HG03442 (cell line): Measurements from ENCODE around the gene KCNMB4.

Experiments used
- ATAC-seq: cut with Tn5 transposase; IDR thresholded peaks from one replicate; pipeline ENCODE4 v1.9.1; 2021; ENCODE audit warnings: mild to moderate bottlenecking, moderate library complexity; ENCODE audit not compliant: unreplicated experiment

The KCNMB4 gene

GRCh38 chr12:70365648-70366518 is at the start of gene KCNMB4:
Gene KCNMB4 (plus strand): TSS chr12:70366290. CDS start chr12:70366735, 445 bp downstream.
- ATAC-seq, result peak; percentile 87

GRCh38 chr12:70317781-70318180 is 48.3 kb upstream of the KCNMB4 start:
- peak; percentile 98 for ATAC-seq

GRCh38 chr12:70319605-70320004 is 46.5 kb upstream of the KCNMB4 start:
- ATAC-seq, result no peak

GRCh38 chr12:70321191-70321590 is 44.9 kb upstream of the KCNMB4 start:
- ATAC-seq, result no peak

GRCh38 chr12:70327541-70327940 is 38.5 kb upstream of the KCNMB4 start:
- ATAC-seq, result no peak

GRCh38 chr12:70329728-70330127 is 36.4 kb upstream of the KCNMB4 start:
- ATAC-seq, result no peak

GRCh38 chr12:70330158-70330557 is 35.9 kb upstream of the KCNMB4 start:
- ATAC-seq, result no peak

- ATAC-seq, result no peak
Observed at GRCh38 chr12:70332236-70332635, 33.9 kb upstream of the KCNMB4 start.

- no peak for ATAC-seq
Observed at GRCh38 chr12:70334742-70335141, 31.3 kb upstream of the KCNMB4 start.

GRCh38 chr12:70338531-70338930 is 27.6 kb upstream of the KCNMB4 start:
- ATAC-seq, result no peak

GRCh38 chr12:70351076-70351475 is 15.0 kb upstream of the KCNMB4 start:
- no peak for ATAC-seq

GRCh38 chr12:70353780-70354660 is 12.1 kb upstream of the KCNMB4 start:
- no peak for ATAC-seq

- no peak for ATAC-seq
Observed at GRCh38 chr12:70354787-70355186, 11.3 kb upstream of the KCNMB4 start.

GRCh38 chr12:70355972-70356371 is 10.1 kb upstream of the KCNMB4 start:
- ATAC-seq, result no peak

- no peak for ATAC-seq
Observed at GRCh38 chr12:70359458-70360197, 6.5 kb upstream of the KCNMB4 start.

- no peak for ATAC-seq
Observed at GRCh38 chr12:70360218-70360617, 5.9 kb upstream of the KCNMB4 start.

- ATAC-seq, result no peak
Observed at GRCh38 chr12:70364695-70365397, 1.2 kb upstream of the KCNMB4 start.

GRCh38 chr12:70365398-70365647 is 767 bp upstream of the KCNMB4 start:
- ATAC-seq, result no peak

- ATAC-seq, result peak; percentile 34
Observed at GRCh38 chr12:70366581-70367257, 629 bp downstream of the KCNMB4 start.
